ENCODE results near the gene MBNL1.

Gene MBNL1

DNA sequence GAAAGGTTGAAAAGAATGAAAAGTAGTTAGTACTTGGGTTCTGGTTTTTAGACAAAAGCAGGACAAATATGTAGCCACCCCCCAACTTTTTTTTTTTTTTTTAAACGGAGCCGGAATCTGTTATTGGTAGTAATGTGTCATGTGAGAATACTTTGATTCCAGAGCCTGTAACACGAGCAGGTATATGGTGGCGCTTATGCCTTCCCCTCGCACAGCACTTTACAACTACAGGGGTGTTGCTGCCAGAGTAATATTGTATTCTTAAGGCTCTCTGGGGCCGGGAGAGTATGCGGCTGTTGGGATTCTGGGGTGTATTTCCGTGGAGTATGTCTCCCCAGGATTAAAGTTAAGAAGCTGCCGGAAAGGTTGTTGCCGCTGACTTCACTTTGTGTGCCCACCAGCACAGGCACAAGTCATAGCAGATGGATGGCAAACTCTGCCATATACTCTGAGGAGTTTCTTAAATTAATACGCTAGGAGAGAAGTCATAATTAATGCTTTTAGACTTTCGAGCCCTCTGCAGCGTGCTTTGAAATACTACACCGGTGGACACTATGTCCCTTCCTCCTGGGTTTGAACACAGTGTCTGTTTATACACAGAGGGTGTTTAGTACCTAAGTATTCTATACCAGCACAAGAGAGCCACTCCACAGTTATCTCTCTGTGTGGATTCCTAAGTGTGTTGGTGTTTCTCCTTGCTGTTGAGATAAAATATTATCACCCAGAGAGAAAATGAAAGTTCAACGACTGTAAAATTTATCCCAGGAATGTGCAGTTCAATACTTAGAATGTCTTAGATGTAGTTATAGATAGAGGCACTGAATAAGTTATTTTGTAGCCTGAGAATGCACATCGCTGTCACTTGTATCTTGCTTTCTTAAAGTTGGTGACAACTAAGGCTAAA, 1.4 kb downstream of the MBNL1 start:
- TF ChIP-seq, protein P1, sequence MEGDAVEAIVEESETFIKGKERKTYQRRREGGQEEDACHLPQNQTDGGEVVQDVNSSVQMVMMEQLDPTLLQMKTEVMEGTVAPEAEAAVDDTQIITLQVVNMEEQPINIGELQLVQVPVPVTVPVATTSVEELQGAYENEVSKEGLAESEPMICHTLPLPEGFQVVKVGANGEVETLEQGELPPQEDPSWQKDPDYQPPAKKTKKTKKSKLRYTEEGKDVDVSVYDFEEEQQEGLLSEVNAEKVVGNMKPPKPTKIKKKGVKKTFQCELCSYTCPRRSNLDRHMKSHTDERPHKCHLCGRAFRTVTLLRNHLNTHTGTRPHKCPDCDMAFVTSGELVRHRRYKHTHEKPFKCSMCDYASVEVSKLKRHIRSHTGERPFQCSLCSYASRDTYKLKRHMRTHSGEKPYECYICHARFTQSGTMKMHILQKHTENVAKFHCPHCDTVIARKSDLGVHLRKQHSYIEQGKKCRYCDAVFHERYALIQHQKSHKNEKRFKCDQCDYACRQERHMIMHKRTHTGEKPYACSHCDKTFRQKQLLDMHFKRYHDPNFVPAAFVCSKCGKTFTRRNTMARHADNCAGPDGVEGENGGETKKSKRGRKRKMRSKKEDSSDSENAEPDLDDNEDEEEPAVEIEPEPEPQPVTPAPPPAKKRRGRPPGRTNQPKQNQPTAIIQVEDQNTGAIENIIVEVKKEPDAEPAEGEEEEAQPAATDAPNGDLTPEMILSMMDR (IDR thresholded peaks at IDR 0.05; ENCODE audit: borderline replicate concordance, control extremely low read depth, extremely low read depth, insufficient read depth, missing control alignments), result no peak
- in situ Hi-C loops (cut with MboI; ENCODE audit: low sequenced_read_pairs, unreplicated experiment), result no loop called here
- no peak for DNase-seq (ENCODE audit: low spot score)

DNA sequence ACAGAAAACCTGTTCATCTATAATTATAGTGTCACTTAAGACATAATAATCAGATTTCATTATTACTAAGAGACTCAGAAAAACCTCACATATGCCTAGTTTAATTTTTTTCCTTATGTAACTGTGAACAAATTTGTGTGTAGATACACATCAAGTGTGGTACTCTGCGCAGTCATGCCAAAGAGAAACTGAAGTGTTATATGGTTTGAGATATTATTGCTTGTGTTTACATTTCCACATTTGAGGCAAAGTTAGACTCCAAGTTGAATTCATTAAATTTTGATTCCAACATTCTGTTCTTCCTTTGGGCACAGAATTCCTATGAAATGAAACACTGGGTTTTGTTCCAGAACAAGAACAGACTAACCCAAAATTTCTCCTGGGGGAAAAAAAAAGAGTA, 2.2 kb downstream of the MBNL1 start:
- TF ChIP-seq, protein P1 (IDR thresholded peaks at IDR 0.05; ENCODE audit: borderline replicate concordance, control extremely low read depth, extremely low read depth, insufficient read depth, missing control alignments), result no peak
- no peak for DNase-seq (ENCODE audit: low spot score)
- in situ Hi-C loops (cut with MboI; ENCODE audit: low sequenced_read_pairs, unreplicated experiment), result no loop called here

DNA sequence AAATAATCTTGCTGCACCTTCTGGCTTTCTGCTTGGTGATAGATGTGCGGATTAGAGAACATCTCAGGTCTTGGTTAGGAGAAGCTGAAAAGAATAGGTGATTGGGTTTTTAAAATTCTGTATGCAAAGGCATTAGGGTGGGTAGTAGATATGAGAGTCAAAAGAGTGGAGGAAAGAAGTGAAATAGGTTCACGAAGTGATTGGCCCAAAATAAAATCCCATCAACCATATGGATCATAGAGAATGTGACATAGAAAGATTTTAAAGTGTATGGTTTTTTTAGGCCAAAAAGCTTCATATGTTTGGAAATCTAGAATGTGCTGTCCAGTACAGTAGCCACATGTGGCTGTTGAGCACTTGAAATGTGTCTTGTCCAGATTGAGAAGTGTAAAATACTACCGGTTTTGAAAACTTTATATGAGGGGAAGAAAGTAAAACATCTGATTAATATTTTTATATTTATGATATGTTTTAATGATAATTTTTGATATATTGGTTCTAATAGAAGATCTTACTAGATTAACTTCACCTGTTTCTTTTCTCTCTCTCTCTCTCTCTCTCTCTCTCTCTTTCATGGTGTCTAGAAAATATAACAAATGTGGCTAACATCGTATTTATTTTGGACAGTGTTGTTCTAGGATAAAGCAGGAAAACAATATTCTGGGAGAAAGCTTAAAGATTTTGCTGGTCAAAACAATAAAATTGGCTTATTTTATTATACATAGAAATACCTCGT, 2.9 kb downstream of the MBNL1 start:
- TF ChIP-seq, protein P1 (IDR thresholded peaks at IDR 0.05; ENCODE audit: borderline replicate concordance, control extremely low read depth, extremely low read depth, insufficient read depth, missing control alignments), result no peak
- in situ Hi-C loops (cut with MboI; ENCODE audit: low sequenced_read_pairs, unreplicated experiment), result no loop called here
- no peak for DNase-seq (ENCODE audit: low spot score)

DNA sequence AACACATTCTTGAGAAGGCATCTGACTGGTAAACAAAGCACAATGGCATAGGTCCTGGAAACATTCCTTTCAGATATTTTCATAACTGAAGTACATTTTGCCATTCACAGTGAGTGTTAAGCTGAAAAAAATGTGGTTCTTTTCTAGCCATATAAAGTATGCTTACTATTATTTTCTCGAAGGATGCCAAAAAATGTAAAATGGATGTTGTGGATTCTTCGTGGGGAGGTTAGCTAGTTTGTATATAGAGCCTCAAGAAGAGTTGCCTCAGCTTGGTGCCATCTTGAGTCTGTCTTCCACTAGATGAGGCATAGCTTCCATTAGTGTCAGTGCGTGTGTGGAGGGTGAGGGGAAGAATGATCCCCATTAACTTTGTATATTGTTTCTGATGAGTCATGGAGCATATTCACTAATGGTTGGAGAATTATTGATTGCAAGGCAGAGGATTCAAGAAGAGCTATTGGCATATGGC, 4.1 kb downstream of the MBNL1 start:
- TF ChIP-seq, protein P1 (IDR thresholded peaks at IDR 0.05; ENCODE audit: borderline replicate concordance, control extremely low read depth, extremely low read depth, insufficient read depth, missing control alignments), result no peak
- no peak for DNase-seq (ENCODE audit: low spot score)
- in situ Hi-C loops (cut with MboI; ENCODE audit: low sequenced_read_pairs, unreplicated experiment), result no loop called here

DNA sequence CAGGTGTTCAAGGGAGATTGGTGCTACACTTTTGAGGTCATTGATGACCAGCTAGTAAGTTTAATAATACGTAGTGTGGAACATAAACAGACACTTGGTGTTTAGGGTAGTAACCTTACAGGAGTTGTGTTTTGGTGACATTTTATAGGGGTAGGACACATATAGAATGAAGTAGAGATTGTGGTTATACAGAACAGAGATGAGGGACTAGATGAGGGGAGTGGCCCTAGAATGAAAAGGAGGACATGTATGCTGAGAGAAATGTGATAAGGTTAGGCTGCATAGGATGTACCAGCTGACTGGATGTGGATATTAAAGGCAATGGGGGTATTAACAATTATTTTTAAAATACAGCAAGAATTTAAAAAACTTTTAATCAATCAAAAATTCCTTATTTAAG, 8.0 kb downstream of the MBNL1 start:
- DNase-seq (ENCODE audit: low spot score), result no peak
- TF ChIP-seq, protein P1 (IDR thresholded peaks at IDR 0.05; ENCODE audit: borderline replicate concordance, control extremely low read depth, extremely low read depth, insufficient read depth, missing control alignments), result no peak
- in situ Hi-C loops (cut with MboI; ENCODE audit: low sequenced_read_pairs, unreplicated experiment), result no loop called here

DNA sequence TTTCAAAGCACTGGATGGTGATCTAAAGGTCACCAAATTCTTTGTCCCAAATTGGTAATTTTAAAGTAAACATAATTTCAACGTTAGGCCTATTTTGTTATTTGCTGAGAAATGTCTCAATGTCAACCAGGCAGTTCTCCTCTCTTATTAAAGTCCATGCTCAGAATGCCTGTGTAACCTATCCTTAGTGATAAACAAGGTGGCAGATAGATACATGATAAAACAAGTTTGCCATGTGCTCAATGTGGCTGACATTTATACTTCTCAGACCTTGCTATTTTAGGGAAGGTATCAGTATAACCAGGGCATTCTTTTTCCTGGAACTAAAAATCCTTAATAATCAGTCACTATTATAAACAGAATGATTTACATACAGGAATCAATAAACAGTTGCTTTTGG, 8.5 kb downstream of the MBNL1 start:
- TF ChIP-seq, protein P1 (IDR thresholded peaks at IDR 0.05; ENCODE audit: borderline replicate concordance, control extremely low read depth, extremely low read depth, insufficient read depth, missing control alignments), result no peak
- no peak for DNase-seq (ENCODE audit: low spot score)
- in situ Hi-C loops (cut with MboI; ENCODE audit: low sequenced_read_pairs, unreplicated experiment), result no loop called here

All from GM13976 (cell line).